Stimulated activated CD4-positive, alpha-beta T cell treated with anti-CD3 and anti-CD28 coated beads, Interleukin-4, amount 100 ng/mL, for 48 hours (primary cell): ENCODE measurements around the gene ECE2.

Experiments used
- DNase-seq, 2 donors: peaks; one replicate each; pipeline ENCODE4 v3.0.0-alpha.2; 2020; ENCODE audit warnings: low read depth in 2 of 2

The ECE2 gene

GRCh38 chr3:184314363-184314699 is 38.5 kb downstream of the ECE2 start, which contains the start of gene EIF4G1:
Gene EIF4G1 (plus strand): TSS chr3:184314606. CDS start chr3:184315797, 1,191 bp downstream.
- peak; percentile 87 to 90 for DNase-seq

GRCh38 chr3:184314700-184315542 is 39.1 kb downstream of the ECE2 start:
- peak; percentile 37 to 44 for DNase-seq

- no peak for DNase-seq
These were observed 39.7 kb downstream of the ECE2 start for GRCh38 chr3:184315543-184315867.

- no peak for DNase-seq
These were observed 40.2 kb downstream of the ECE2 start for GRCh38 chr3:184315871-184316661.

- no peak for DNase-seq
These were observed 41.0 kb downstream of the ECE2 start for GRCh38 chr3:184316792-184317191.

GRCh38 chr3:184317201-184317600 is 41.4 kb downstream of the ECE2 start:
- DNase-seq, result no peak

GRCh38 chr3:184320104-184320445 is 44.3 kb downstream of the ECE2 start:
- no peak for DNase-seq

GRCh38 chr3:184321666-184322065 is 45.8 kb downstream of the ECE2 start:
- no peak for DNase-seq

GRCh38 chr3:184322731-184323487 is 47.1 kb downstream of the ECE2 start:
- no peak for DNase-seq

- no peak for DNase-seq
These were observed 47.9 kb downstream of the ECE2 start for GRCh38 chr3:184323696-184324095.

GRCh38 chr3:184325269-184325668 is 49.4 kb downstream of the ECE2 start:
- DNase-seq, result no peak

GRCh38 chr3:184325715-184326369 is 50.0 kb downstream of the ECE2 start:
- DNase-seq, result no peak

GRCh38 chr3:184327171-184327570 is 51.3 kb downstream of the ECE2 start:
- no peak for DNase-seq

GRCh38 chr3:184328516-184328915 is 52.7 kb downstream of the ECE2 start:
- DNase-seq, result no peak

GRCh38 chr3:184332370-184333090 is 56.7 kb downstream of the ECE2 start:
- no peak for DNase-seq

GRCh38 chr3:184333190-184333589 is 57.4 kb downstream of the ECE2 start:
- no peak for DNase-seq

- no peak for DNase-seq
These were observed 57.9 kb downstream of the ECE2 start for GRCh38 chr3:184333700-184334099.

GRCh38 chr3:184334470-184335158 is 58.8 kb downstream of the ECE2 start:
- DNase-seq, result peak in 1 of 2 donors; percentile 37

- no peak for DNase-seq
These were observed 59.5 kb downstream of the ECE2 start for GRCh38 chr3:184335291-184335660.

- peak; percentile 82 to 91 for DNase-seq
These were observed 60.1 kb downstream of the ECE2 start for GRCh38 chr3:184335661-184336546.
